Chondrocyte (in vitro differentiated cells): ENCODE data around the gene FHIT. TPM values are rescaled to one million over a fixed set of nuclear protein-coding genes. Genes with fewer than 3 reads are reported as not detected.
"Not testable (repeated sequence)": the region's sequence is repeated elsewhere in the genome, so short reads cannot be mapped to it uniquely, and the experiment has no call there.

ENCODE experiments used
- DNase-seq: peaks from one replicate; pipeline ENCODE4 v3.0.0; 2021; ENCODE audit warnings: mixed read lengths, low spot score
- H3K27ac Mint-ChIP-seq: one replicate; pipeline ENCODE4 v1.8.0; 2021; ENCODE audit warnings: mild to moderate bottlenecking, moderate library complexity, mixed read lengths; ENCODE audit not compliant: unreplicated experiment
- H3K27me3 Mint-ChIP-seq: 2 replicates; pipeline ENCODE4 v1.8.0; 2021; ENCODE audit warnings: low read depth, mixed read lengths
- H3K36me3 Mint-ChIP-seq: 2 replicates; pipeline ENCODE4 v1.8.0; 2021; ENCODE audit warnings: low read depth, mixed read lengths
- H3K4me1 Mint-ChIP-seq: 2 replicates; pipeline ENCODE4 v1.8.0; 2021; ENCODE audit warnings: low read depth, mild to moderate bottlenecking, mixed read lengths
- H3K4me3 Mint-ChIP-seq: one replicate; pipeline ENCODE4 v1.8.0; 2021; ENCODE audit warnings: mild to moderate bottlenecking, moderate library complexity, mixed read lengths; ENCODE audit not compliant: unreplicated experiment
- H3K9me3 Mint-ChIP-seq: 2 replicates; pipeline ENCODE4 v1.8.0; 2021; ENCODE audit warnings: low read depth, mixed read lengths
- CTCF ChIP-seq: fragments of 200-600 bp; sonication (generic); IDR thresholded peaks from 2 replicates; pipeline ENCODE4 v1.5.0; 2021; ENCODE audit warnings: antibody characterized with exemption, mild to moderate bottlenecking, moderate library complexity
- total RNA-seq: library from RNA; stranded (reverse); gene quantifications from 3 replicates; pipeline ENCODE4 v1.2.1, GENCODE V29; 2021

The FHIT gene
- total RNA-seq, 1 donor from 2014 or later: 3.8 TPM

- Mint-ChIP-seq H3K4me3 (no peak overlapping the region), H3K4me1 (no peaks in the 10 kb centered on the region), H3K27me3 (no peaks in the 10 kb centered on the region), H3K9me3 (no peaks in the 10 kb centered on the region), H3K27ac (no peak overlapping the region), H3K36me3 (no peaks in the 10 kb centered on the region)
- no peak for DNase-seq
- no peak for TF ChIP-seq CTCF
Observed at GRCh38 chr3:60898321-60898720, 352.9 kb downstream of the FHIT start.

GRCh38 chr3:60893946-60894345, 357.3 kb downstream of the FHIT start:
- H3K27ac Mint-ChIP-seq: no peak overlapping the region
- no peak for TF ChIP-seq CTCF
- H3K4me3 Mint-ChIP-seq: no peak overlapping the region
- no peaks in the 10 kb centered on the region for H3K4me1 Mint-ChIP-seq
- H3K36me3 Mint-ChIP-seq: no peaks in the 10 kb centered on the region
- H3K27me3 Mint-ChIP-seq: peaks cover 2% of the 10 kb centered on the region
- DNase-seq: no peak
- H3K9me3 Mint-ChIP-seq: no peaks in the 10 kb centered on the region

- TF ChIP-seq CTCF: no peak
- no peaks in the 10 kb centered on the region for H3K4me1 Mint-ChIP-seq
- H3K9me3 Mint-ChIP-seq: no peaks in the 10 kb centered on the region
- no peaks in the 10 kb centered on the region for H3K36me3 Mint-ChIP-seq
- no peak for DNase-seq
- H3K4me3 Mint-ChIP-seq: no peak overlapping the region
- H3K27ac Mint-ChIP-seq: no peak overlapping the region
- peaks cover 2% of the 10 kb centered on the region for H3K27me3 Mint-ChIP-seq
Observed at GRCh38 chr3:60890226-60890625, 361.0 kb downstream of the FHIT start.

GRCh38 chr3:60888952-60889351, 362.3 kb downstream of the FHIT start:
- H3K27me3 Mint-ChIP-seq, H3K9me3 Mint-ChIP-seq, H3K4me1 Mint-ChIP-seq, H3K36me3 Mint-ChIP-seq, H3K27ac Mint-ChIP-seq, DNase-seq, H3K4me3 Mint-ChIP-seq: not testable (repeated sequence)

- Mint-ChIP-seq H3K9me3 (peaks cover 11% of the 10 kb centered on the region), H3K4me1 (no peaks in the 10 kb centered on the region), H3K36me3 (peaks cover 2% of the 10 kb centered on the region), H3K27ac (no peak overlapping the region), H3K27me3 (peaks cover 2% of the 10 kb centered on the region), H3K4me3 (no peak overlapping the region)
- DNase-seq: no peak
- TF ChIP-seq CTCF: no peak
Observed at GRCh38 chr3:60887574-60887973, 363.7 kb downstream of the FHIT start.

- H3K27ac Mint-ChIP-seq: no peak overlapping the region
Observed at GRCh38 chr3:60886518-60886917, 364.7 kb downstream of the FHIT start.

More at GRCh38 chr3:60886518-60886917, 364.7 kb downstream of the FHIT start:
- no peak for TF ChIP-seq CTCF
- Mint-ChIP-seq H3K9me3 (peaks cover 21% of the 10 kb centered on the region), H3K36me3 (peaks cover 2% of the 10 kb centered on the region), H3K27me3 (no peaks in the 10 kb centered on the region), H3K4me1 (no peaks in the 10 kb centered on the region), H3K4me3 (no peak overlapping the region)
- DNase-seq: no peak
